Mucosa of rectum (tissue), 2 donors: ENCODE results near the gene USP3.
"Not testable (repeated sequence)": the region's sequence is repeated elsewhere in the genome, so short reads cannot be mapped to it uniquely, and the experiment has no call there.

ENCODE experiments used
- H3K27ac ChIP-seq, 2 donors: one replicate each; pipeline ENCODE4 v1.7.0; 2013; ENCODE audit warnings: inconsistent platforms in 2 of 2, low read depth in 2 of 2, low read length in 2 of 2
- H3K27me3 ChIP-seq, 2 donors: one replicate each; pipeline ENCODE4 v1.7.0; 2013; ENCODE audit warnings: low read length in 2 of 2; ENCODE audit not compliant: control insufficient read depth in 2 of 2, insufficient read depth in 2 of 2
- H3K36me3 ChIP-seq, 2 donors: one replicate each; pipeline ENCODE4 v1.7.0; 2013; ENCODE audit warnings: low read length in 2 of 2; ENCODE audit not compliant: control insufficient read depth in 2 of 2, insufficient read depth in 2 of 2
- H3K4me1 ChIP-seq, 2 donors: one replicate each; pipeline ENCODE4 v1.7.0; 2013; ENCODE audit warnings: low read length in 2 of 2, mild to moderate bottlenecking in 1 of 2; ENCODE audit not compliant: control insufficient read depth in 2 of 2, insufficient read depth in 2 of 2
- H3K4me3 ChIP-seq, 2 donors: one replicate each; pipeline ENCODE4 v1.7.0; 2013; ENCODE audit warnings: low read length in 2 of 2
- H3K9ac ChIP-seq, 2 donors: one replicate each; pipeline ENCODE4 v1.7.0; 2013; ENCODE audit warnings: low read length in 2 of 2, low read depth in 1 of 2, mild to moderate bottlenecking in 1 of 2
- H3K9me3 ChIP-seq, 2 donors: one replicate each; pipeline ENCODE4 v1.7.0; 2013; ENCODE audit warnings: low read length in 2 of 2; ENCODE audit not compliant: control insufficient read depth in 2 of 2
- donor health status: healthy.
- donor health status: Normal muscosa, but diverticular disease.

Gene USP3

GRCh38 chr15:63513271-63513670 is 8.9 kb downstream of the USP3 start:
- peak overlapping the region in 1 of 2 donors; percentile 49 for H3K27ac ChIP-seq
- H3K4me3 ChIP-seq, result no peak overlapping the region
- no peaks in the 10 kb centered on the region for H3K9me3 ChIP-seq
- H3K4me1 ChIP-seq, result peaks cover 18 to 37% of the 10 kb centered on the region in 2 donors
- H3K9ac ChIP-seq, result peak overlapping the region in 1 of 2 donors; percentile 49
- H3K36me3 ChIP-seq, result no peaks in the 10 kb centered on the region
- no peaks in the 10 kb centered on the region for H3K27me3 ChIP-seq

GRCh38 chr15:63513728-63514127 is 9.3 kb downstream of the USP3 start:
- Histone ChIP-seq H3K4me1 (peaks cover 18 to 37% of the 10 kb centered on the region in 2 donors), H3K27me3 (no peaks in the 10 kb centered on the region), H3K27ac (peak overlapping the region in 1 of 2 donors; percentile 49), H3K4me3 (no peak overlapping the region), H3K9me3 (no peaks in the 10 kb centered on the region), H3K9ac (no peak overlapping the region), H3K36me3 (no peaks in the 10 kb centered on the region)

- no peak overlapping the region for H3K27ac ChIP-seq
- peaks cover 15 to 33% of the 10 kb centered on the region in 2 donors for H3K4me1 ChIP-seq
- peak overlapping the region in 1 of 2 donors; percentile 12 for H3K9ac ChIP-seq
Observed at GRCh38 chr15:63514531-63514943, 10.1 kb downstream of the USP3 start.

DNA sequence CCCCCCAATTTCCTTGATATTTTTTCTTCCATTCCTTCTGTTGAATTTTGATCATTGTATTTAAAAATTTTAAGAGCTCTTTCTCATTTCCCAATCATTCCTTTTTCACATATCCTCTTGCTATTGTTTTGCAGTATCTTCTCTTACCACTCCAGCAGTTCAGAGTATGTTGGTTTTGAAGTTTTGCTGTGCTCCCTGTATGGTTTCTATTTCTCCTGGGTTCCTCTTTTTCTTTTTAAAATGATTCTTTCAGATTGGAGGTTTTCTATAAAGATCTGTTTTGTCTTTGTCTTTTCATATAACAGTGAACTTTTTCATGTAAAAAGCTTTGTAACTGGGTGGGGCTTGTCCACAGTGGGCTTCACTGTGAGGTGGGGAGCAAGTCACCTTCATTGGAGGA is 12.8 kb downstream of the USP3 start:
- H3K27me3 ChIP-seq, result no peaks in the 10 kb centered on the region
- H3K27ac ChIP-seq, result no peak overlapping the region
- peaks cover 12 to 32% of the 10 kb centered on the region in 2 donors for H3K4me1 ChIP-seq
- no peaks in the 10 kb centered on the region for H3K9me3 ChIP-seq
- no peak overlapping the region for H3K9ac ChIP-seq
- no peaks in the 10 kb centered on the region for H3K36me3 ChIP-seq
- no peak overlapping the region for H3K4me3 ChIP-seq

More at GRCh38 chr15:63514531-63514943, 10.1 kb downstream of the USP3 start:
- Histone ChIP-seq H3K4me3 (no peak overlapping the region), H3K27me3 (no peaks in the 10 kb centered on the region), H3K36me3 (no peaks in the 10 kb centered on the region), H3K9me3 (no peaks in the 10 kb centered on the region)

GRCh38 chr15:63517628-63518027 is 13.2 kb downstream of the USP3 start:
- no peaks in the 10 kb centered on the region for H3K36me3 ChIP-seq
- no peaks in the 10 kb centered on the region for H3K9me3 ChIP-seq
- no peak overlapping the region for H3K9ac ChIP-seq
- H3K27ac ChIP-seq, result no peak overlapping the region
- no peaks in the 10 kb centered on the region for H3K27me3 ChIP-seq
- peaks cover 16 to 34% of the 10 kb centered on the region in 2 donors for H3K4me1 ChIP-seq
- no peak overlapping the region for H3K4me3 ChIP-seq

GRCh38 chr15:63519041-63519440 is 14.6 kb downstream of the USP3 start:
- H3K27me3 ChIP-seq, result no peaks in the 10 kb centered on the region
- H3K9ac ChIP-seq, result no peak overlapping the region
- H3K4me3 ChIP-seq, result no peak overlapping the region
- H3K36me3 ChIP-seq, result no peaks in the 10 kb centered on the region
- H3K9me3 ChIP-seq, result no peaks in the 10 kb centered on the region
- no peak overlapping the region for H3K27ac ChIP-seq
- peaks cover 21 to 25% of the 10 kb centered on the region in 2 donors for H3K4me1 ChIP-seq

DNA sequence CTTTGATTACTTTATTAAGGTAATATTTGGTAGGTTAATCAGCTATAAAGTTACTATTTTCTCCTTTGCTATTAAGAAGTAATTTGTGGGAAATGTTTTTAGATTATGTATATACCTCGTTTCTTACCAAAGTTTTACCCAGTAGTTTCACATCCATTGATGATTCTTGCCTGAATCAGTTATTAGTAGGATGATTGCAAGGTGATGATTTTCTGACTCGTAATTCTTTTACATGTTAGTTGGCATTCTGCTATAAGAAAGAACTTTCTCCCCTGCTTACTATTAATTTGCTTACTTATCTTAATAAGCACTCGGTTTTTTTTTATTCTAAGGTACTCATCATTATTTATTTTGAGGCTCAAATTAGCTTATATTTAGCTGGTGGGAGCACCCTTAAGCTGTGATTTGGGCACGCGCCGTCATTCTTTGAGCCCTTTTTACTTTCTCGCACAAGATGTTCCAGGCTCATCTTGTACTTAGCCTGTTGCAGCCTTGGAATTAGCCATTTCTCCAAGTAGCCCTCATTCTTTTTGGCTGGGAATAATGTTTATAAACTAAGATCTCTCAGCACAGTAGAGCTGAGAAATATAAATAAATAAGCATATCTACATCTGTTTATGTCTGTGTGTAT is 15.3 kb downstream of the USP3 start:
- no peaks in the 10 kb centered on the region for H3K36me3 ChIP-seq
- no peak overlapping the region for H3K4me3 ChIP-seq
- no peak overlapping the region for H3K9ac ChIP-seq
- H3K27me3 ChIP-seq, result no peaks in the 10 kb centered on the region
- H3K4me1 ChIP-seq, result peaks cover 18 to 23% of the 10 kb centered on the region in 2 donors
- H3K27ac ChIP-seq, result no peak overlapping the region
- no peaks in the 10 kb centered on the region for H3K9me3 ChIP-seq

DNA sequence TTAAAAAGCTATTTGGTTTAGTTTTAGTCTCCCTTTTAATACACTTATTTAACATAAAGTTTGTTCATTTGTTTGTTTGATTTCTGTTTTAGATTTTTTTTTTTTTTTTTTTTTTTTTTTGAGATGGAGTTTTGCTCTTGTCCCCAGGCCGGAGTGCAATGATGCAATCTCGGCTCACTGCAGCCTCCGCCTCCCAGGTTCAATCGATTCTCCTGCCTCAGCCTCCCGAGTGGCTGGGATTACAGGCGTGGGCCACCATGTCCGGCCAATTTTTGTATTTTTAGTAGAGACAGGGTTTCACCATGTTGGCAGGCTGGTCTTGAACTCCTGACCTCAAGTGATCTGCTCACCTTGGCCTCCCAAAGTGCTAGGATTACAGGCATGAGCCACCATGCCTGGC is 16.1 kb downstream of the USP3 start:
- H3K9me3 ChIP-seq, H3K4me3 ChIP-seq, H3K27me3 ChIP-seq, H3K9ac ChIP-seq, H3K36me3 ChIP-seq, H3K27ac ChIP-seq: not testable (repeated sequence)
- H3K4me1 ChIP-seq, result peaks cover 10 to 17% of the 10 kb centered on the region in 2 donors

GRCh38 chr15:63522225-63522578 is 17.8 kb downstream of the USP3 start:
- Histone ChIP-seq H3K4me3 (no peak overlapping the region), H3K9me3 (no peaks in the 10 kb centered on the region), H3K9ac (no peak overlapping the region), H3K27ac (no peak overlapping the region), H3K4me1 (peaks cover 10 to 13% of the 10 kb centered on the region in 2 donors), H3K36me3 (no peaks in the 10 kb centered on the region), H3K27me3 (no peaks in the 10 kb centered on the region)

DNA sequence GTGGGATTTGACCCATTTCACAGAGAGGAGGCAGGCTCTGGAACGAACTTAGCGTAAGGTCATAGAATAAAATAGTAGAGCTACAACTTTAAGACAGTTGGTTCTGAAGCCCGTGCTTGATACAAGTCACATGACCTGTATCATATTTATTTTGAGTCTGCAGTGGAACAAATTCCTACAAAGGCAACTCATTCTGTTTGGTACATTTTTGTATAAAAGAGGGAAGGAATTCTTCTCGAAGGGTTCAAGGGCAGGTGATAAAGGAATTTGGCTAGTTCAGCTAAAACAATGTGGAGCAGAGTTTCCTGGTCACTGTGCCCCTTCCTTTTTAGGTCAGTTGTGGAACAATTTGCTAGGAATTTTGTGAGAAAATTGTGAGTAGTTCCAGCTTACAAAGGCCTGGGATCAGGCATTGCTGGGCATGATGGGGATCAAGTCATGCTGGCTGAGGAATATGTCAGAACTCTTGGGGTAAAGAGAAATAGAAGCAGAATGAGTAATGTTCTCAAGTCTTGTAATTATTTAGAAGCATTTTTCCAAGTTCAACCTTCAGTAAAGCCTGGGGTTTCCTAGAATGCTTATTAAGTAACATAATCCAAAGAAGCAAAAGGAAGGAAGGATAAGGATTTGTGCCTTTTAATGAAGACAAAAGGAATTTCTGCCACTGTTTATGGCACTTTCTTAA is 19.1 kb downstream of the USP3 start:
- Histone ChIP-seq H3K27me3 (no peaks in the 10 kb centered on the region), H3K27ac (no peak overlapping the region), H3K4me1 (peaks cover 7 to 10% of the 10 kb centered on the region in 2 donors), H3K9ac (no peak overlapping the region), H3K9me3 (no peaks in the 10 kb centered on the region), H3K4me3 (no peak overlapping the region), H3K36me3 (no peaks in the 10 kb centered on the region)
